Measurements from ENCODE around the gene TPM2.

The TPM2 gene

DNA sequence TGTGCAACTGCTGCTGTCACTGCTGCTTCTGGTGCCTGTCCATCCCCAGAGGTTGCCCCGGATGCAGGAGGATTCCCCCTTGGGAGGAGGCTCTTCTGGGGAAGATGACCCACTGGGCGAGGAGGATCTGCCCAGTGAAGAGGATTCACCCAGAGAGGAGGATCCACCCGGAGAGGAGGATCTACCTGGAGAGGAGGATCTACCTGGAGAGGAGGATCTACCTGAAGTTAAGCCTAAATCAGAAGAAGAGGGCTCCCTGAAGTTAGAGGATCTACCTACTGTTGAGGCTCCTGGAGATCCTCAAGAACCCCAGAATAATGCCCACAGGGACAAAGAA lies 15.7 kb downstream of the TPM2 start:
- DNase-seq, result no peak

DNA sequence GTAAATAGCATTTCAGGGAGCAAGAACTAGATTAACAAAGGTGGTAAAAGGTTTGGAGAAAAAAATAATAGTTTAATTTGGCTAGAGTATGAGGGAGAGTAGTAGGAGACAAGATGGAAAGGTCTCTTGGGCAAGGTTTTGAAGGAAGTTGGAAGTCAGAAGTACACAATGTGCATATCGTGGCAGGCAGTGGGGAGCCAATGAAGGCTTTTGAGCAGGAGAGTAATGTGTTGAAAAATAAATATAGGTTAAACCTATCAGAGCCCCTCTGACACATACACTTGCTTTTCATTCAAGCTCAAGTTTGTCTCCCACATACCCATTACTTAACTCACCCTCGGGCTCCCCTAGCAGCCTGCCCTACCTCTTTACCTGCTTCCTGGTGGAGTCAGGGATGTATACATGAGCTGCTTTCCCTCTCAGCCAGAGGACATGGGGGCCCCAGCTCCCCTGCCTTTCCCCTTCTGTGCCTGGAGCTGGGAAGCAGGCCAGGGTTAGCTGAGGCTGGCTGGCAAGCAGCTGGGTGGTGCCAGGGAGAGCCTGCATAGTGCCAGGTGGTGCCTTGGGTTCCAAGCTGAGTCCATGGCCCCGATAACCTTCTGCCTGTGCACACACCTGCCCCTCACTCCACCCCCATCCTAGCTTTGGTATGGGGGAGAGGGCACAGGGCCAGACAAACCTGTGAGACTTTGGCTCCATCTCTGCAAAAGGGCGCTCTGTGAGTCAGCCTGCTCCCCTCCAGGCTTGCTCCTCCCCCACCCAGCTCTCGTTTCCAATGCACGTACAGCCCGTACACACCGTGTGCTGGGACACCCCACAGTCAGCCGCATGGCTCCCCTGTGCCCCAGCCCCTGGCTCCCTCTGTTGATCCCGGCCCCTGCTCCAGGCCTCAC lies 16.3 kb downstream of the TPM2 start, which contains the start of gene CA9:
TSS of gene CA9 (plus strand) at position 797 of the 893 bp plus-strand sequence. CDS start at position 829, 32 bp downstream.
- DNase-seq, result no peak

DNA sequence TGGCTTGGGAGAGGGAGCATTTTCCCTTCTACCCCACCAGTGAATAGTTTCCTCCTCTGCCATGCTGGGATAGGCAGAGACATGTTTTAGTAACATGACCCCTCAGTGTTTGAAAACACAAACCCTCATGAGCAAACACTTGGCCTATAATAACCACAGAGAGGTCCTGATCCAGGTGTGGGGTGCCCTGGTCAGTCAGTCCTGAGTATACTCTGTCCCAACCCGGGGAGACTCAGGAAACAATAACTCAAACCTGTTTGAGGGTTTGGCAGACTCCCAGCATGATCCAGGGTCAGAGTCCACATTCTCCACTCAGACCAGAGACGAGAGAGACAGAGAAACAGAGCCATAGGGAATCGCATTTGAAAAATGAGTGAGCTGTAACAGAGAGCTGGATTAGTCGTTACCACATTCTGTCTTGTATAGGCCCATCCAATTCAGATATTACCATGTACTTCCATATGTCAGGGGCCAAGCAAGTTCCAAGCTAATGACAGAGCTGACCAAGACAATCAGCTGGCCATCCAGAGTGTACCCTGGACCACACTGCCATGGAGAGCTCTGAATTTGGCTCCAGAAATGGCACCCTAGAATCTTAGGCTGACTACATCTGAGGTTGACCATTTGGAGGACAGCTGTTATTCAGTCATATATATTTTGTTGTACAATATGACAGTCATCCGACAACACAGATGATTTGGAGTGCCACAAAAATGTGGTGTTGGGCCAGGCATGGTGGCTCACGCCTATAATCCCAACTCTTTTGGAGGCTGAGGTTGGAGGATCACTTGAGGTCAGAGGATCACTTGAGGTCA lies 20.2 kb downstream of the TPM2 start:
- DNase-seq, result peak; percentile 55

DNA sequence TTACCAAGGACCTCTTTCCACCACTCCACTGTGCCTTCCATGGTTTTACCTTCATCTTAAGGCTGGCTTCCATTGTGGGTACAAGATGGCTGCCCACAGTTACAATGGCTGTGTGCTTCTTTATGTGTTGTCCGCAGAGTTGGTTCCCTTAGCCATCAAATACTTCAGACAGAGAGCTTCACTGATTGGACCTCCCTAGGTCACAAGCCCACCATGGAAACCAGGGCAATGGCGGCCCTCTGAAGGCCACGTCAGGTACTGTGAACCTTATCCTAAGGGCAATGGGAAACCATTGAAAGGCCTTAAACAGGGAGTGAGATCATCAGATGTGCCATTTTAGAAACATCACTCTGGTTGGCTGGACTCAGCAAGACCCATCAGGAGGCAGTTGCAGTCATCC lies 21.8 kb downstream of the TPM2 start:
- no peak for DNase-seq

DNA sequence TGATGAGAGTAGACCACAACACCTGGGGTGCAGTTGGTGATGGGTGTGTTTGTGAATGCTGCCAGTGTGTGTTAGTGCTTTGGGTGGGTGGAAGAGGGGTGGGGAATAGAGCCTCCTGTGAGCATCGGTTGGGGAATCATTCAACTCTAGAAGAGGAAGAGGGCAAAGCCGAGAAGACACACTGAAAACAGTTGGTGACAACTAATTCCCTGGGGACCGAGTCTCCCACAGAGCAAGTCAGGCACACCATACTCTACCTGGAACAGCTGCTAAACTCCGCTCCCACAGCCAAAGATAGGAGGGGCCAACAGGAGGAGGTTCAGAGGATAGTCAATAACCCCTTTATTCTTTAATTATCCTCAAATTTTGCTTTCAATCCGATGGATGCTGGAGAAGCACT lies 23.2 kb downstream of the TPM2 start:
- no peak for DNase-seq

DNA sequence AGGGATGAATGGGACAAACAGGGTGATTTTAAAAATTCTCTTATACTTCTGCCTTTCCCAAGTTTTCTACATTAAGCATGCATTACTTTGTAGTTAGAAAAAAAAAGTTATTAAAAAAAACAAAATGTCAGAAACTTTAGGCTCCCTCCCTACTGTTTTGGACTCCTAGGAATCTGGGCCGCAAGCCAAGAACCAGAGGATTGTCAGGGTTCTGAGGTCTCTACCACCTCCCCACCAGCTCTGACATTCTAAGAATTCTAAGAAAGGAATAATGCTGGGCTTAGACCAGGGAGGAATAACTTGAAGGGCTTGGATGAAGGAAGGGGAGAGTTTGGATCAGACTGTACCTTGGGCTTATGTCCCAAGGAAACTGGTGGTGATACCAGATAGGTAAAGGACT lies 23.7 kb downstream of the TPM2 start:
- no peak for DNase-seq

DNA sequence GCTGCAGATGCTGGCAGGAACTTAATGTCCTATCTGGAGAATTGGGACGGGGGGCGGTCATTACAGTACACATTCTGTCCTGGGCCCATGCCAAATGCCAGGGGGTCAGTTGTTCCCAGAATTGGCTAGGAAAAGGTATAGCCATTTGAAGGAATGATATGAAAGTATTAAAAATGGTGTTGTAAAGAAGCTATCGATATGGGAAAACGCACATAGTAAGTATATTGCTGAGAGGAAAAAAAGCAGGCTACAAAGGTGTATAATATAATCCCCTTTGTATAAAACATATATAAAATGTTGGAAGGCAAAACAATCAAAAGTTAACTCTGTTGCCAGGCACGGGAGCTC lies 24.3 kb downstream of the TPM2 start:
- no peak for DNase-seq

DNA sequence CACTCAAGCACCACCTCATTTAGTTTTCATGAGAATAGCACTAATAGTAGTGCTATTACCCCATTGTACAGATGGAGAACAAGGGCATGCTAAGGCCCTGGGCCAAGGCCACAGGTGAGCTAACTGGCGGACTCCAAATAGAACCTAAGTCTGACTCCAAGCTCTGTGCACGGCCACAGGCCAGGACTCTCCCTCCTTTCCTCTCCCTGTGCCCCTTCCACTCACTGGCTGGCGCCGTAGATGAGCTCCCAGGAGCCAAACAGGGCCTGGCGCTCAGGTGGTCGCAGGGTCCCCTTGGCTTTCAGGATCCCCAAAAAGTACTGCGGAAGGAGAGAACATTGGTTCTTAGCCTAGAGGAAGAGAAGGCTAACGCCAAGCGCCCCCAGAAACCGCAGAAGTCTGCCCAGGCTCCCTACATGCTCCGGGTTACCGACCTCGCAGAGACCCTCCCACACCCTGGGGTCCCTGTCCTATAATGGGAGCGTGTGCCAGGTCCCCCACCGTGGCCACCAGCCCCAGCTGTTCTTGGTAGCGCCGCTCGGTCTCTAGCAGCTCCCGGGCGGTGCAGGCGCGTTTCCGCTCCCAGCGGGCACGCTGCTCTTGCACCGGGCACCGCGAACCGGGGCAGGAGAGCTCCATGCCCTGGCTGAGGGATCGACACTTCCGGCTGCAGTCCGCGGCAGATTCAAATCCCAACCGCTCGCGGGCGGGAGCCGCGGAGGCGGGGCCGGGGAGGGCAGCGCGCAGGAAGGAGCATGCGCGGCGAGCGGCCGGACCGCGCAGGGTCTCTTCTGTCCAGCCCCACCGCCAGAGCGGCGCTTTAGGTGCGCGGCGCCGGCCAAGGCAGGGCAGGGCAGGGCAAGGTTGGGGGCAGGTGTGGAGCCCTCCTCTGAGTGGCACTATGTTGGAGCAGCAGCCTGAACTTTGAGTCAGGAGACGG lies 24.9 kb downstream of the TPM2 start, which contains the start of gene ARHGEF39:
TSS of gene ARHGEF39 (minus strand) at position 665 of the 940 bp plus-strand sequence. CDS start at position 639, 26 bp downstream.
- DNase-seq, result peak; percentile 71

DNA sequence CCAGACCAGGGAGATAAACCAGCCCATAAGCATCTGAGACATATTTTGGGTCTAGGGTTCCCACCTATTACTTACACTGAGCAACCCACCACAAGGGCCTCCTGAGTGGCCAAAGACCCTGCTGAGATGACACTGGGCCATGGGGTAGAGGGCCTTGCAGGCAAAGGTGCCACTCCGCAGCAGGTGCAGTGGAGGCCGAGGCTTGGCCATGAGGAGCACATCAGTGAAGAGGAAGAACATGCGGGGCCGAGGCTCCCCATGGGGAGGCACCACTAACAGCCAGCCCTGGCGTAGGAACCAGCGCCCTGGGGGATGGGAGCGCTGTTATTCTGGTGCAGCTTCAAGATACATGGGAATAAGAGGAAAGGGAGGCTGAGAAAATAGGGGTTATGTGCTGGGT lies 27.3 kb downstream of the TPM2 start:
- no peak for DNase-seq

DNA sequence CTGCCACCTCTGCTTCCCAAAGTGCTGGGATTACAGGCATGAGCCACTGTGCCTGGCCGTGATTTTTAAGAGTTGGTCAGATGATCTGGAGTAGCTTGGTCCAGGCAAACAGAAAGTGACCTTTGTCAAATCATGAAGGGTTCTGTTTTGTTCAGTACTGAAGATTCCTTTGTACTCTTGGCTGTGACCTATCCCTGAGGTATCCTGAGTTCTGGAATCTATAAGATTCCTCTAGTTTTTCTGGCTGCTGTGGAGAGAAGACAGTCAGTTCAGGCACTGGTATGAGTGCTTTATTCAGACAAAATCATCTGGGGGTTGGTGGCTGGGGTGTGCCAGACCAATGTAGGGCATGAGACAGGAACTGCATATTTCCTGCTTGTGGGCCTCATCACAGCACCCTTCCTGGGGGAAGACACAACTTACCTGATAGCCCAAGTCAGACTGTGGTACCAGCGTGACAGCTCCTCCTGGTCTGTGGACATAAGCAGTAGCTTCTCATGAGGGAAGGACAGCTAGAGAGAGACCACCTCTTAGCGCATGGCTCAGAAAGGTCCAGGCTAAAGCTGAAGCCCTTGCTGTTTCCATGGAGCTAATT lies 27.9 kb downstream of the TPM2 start:
- DNase-seq, result no peak

DNA sequence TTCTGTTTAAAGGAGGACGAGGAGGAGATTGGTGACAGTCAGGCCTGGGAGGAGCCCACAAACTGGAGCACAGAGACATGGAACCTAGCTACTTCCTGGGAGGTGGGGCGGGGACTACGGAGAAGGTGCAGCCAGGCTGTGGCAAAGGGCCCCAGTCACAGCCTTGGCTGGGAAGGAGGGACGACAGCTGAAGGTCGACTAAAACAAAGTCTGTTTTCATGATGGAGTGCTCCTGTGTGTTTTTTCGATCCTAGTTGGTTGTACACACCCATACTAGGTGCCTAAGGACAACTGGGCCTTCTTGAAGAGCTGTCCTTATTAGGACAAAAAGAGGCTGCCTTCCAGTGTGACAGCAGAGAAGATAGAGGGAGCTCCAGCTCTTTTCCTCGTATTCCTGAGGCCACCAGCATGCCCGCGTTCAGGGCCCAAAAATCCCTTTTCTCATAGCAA lies 28.7 kb downstream of the TPM2 start:
- DNase-seq, result no peak

DNA sequence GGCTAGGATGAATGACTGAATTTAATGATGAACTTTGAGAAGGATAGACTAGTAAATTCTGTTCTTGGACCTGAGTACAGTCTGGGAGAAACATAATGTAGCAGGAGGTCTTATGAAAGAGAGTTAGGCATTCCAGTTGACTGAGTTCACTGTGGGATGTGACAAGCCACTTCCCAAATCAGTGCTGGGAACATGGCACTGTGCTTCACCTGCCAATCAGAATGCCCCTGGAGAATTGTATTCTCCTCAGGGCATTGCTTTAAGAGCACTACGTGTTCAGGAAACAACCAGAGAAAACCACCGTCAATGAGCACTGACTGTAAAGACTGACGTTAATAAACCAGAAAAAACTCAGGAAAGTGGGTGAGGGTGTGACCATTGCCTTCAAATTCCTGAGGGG lies 30.4 kb downstream of the TPM2 start:
- DNase-seq, result no peak

DNA sequence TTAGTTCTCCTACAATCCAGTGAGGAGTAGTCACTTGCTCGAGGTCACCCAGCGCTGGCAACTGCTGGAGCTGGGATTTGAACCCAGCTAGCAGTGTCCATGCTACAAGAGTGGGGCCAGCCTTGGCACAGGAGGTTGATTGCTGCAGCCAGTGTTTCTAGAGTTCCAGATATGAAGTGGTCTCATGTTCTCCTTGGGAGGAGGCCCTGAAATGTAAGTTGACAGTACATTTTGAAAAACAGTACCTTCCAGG lies 30.8 kb downstream of the TPM2 start:
- DNase-seq, result peak; percentile 23

DNA sequence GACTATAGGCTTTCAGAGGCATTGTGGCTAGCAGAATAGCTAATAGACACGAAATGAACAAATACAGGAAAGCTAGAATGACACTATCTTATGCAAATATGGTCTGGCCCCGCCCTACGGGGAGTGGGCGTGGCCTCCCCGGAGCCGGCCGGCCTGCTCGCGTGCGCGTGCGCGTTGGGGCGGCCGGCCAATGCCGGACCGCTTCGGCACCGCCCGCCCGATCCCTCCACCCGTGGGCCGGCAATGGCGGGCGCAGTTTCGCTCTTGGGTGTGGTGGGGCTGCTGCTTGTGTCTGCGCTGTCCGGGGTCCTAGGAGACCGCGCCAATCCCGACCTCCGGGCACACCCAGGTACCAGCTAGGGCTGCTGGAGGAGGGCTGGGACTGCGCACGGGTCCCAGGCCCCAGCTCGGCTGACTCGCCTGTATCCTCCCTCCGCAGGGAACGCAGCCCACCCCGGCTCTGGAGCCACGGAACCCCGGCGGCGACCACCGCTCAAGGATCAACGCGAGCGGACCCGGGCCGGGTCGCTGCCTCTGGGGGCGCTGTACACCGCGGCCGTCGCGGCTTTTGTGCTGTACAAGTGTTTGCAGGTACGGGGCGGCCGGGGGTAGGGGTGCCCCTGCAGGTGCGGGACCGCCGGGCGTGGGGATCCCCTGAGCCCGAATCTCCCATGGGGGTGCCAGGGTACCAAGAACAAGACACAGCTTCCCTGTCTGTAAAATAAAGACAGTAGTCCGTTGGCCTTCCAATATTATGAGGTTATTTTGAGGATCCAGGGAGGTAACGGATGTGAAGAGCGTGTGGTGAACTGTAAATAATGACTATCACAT lies 31.4 kb downstream of the TPM2 start, which contains the start of gene CCDC107:
TSS of gene CCDC107 (plus strand) at position 156 of the 831 bp plus-strand sequence. CDS start at position 244, 88 bp downstream.
- peak; percentile 75 for DNase-seq

DNA sequence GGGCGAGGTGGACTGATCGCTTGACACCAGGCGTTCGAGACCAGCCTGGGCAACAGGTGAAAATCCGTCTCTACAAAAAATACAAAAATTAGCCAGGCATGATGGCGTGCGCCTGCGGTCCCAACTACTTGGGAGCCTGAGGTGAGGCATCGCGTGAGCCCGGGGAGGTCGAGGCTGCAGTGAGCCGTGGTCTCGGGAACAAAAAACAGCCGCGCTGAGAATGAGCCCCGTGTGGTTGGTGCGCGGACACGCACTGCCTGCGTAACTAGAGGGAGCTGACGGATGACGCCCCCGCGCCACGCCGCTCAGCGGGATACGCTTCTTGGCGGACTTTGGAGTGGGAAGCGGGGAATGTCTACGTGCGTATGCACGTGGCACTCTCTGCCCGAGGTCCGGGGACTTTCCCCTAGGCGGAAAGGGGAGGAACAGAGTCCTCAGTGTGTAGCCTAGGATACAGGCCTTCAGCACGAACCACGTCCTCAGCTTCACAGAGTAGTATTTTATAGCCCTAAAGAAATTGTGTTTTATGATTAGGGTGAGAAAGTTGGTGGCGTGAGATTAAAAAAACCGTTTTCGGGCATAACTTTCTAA lies 32.1 kb downstream of the TPM2 start, which contains the start of gene RMRP:
TSS of gene RMRP (minus strand) at position 474 of the 591 bp plus-strand sequence.
- DNase-seq, result peak; percentile 91

DNA sequence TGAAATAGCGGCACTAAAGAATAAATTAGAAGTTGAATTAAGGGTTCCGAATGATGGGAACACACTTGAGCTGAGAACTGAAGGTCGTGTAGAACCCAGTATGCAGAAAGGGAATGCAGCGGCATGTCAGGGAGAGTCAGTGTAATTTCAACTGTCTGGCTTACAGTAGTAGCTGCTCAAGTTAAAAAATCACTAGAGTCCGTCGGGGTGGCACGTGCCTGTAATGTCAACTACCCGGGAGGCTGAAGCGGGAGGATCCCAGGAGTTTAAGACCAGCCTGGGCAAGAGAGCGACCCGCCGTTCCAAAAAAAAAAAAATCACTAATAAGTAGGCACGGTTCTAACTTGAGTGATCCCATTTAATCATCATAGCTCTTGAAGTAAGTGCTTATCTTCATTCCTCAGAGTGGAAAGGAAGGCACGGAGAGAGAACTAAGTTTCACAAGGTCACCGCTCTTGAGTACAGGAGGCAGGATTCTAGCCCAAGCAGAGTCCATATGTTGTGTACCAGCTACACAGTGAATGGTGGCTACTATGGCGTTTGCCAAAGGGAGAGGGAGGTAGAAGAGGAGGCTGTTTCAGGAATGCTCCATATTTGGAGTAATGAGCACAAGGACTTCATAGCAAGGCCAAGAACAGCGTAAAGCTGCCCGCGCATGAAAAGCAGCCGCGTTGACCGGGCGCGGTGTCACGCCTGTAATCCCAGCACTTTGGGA lies 32.7 kb downstream of the TPM2 start:
- peak; percentile 15 for DNase-seq

DNA sequence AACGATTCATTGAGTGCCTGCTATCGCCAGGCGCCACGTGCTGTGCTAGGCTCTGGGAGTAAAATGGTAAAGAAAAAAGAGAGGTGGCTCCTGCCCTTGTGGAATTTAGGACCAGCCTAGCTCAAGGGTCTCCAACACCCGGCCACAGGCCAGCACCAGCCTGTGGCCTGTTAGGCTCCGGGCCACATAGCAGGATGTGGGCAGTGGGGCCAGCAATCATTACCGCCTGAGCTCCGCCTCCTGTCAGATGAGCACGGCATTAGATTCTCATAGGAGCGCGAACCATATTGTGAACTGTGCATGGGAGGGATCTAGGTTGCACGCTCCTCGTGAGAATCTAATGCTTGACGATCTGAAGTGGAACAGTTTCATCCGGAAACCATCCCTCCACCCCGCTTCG lies 33.4 kb downstream of the TPM2 start:
- no peak for DNase-seq

DNA sequence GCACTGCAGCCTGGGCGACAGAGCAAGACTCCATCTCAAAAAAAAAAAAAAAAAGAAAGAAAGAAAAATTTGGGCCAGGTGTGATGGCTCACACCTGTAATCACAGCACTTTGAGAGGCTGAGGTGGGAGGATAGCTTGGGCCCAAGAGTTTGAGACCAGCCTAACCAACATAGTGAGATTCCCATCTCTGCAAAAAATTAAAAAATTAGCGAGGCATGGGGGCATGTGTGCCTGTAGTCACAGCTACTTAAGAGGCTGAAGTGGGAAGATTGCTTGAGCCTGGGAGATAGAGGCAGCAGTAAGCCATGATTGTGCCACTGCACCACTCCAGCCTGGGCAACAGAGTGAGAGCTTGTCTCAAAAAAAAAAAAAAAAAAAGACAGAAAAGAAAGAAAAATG lies 36.1 kb downstream of the TPM2 start:
- DNase-seq, result no peak

DNA sequence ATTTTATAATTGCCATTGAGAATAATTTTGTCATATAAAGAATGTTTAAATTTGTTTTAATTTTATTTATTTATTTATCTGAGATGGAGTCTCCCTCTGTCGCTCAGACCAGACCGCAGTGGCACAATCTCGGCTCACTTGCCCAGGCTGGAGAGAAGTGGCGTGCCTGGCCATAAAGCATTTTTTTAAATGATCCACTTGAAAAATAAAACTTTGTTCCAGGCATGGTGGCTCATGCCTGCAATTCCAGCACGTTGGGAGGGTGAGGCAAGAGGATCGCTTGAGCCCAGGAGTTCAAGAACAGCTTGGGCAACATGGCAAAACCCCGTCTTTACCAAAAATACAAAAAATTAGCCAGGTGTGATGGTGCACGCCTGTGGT lies 36.9 kb downstream of the TPM2 start:
- DNase-seq, result no peak
